Activated T-helper 17 cell treated with anti-CD3 and anti-CD28 coated beads, Interleukin-2, amount 50 U/mL, for 72 hours (primary cell): ENCODE data around the gene POM121L2. TPM values are rescaled to one million over a fixed set of nuclear protein-coding genes. Genes with fewer than 3 reads are reported as not detected.
"Not testable (repeated sequence)": the region's sequence is repeated elsewhere in the genome, so short reads cannot be mapped to it uniquely, and the experiment has no call there.

Experiments used
- ATAC-seq: fragments of 150-1000 bp; cut with Tn5 transposase; replicated peaks from 2 replicates; pipeline ENCODE4 v1.10.0; 2021; ENCODE audit warnings: mild to moderate bottlenecking, moderate library complexity
- H3K27ac Mint-ChIP-seq: one replicate; pipeline ENCODE4 v1.8.0; 2022; ENCODE audit warnings: mixed read lengths
- H3K27me3 Mint-ChIP-seq: one replicate; pipeline ENCODE4 v1.8.0; 2022; ENCODE audit warnings: mixed read lengths
- H3K36me3 Mint-ChIP-seq: one replicate; pipeline ENCODE4 v1.8.0; 2022; ENCODE audit warnings: low read depth, mild to moderate bottlenecking, mixed read lengths
- H3K4me1 Mint-ChIP-seq: one replicate; pipeline ENCODE4 v1.8.0; 2022; ENCODE audit warnings: mixed read lengths
- H3K4me3 Mint-ChIP-seq: one replicate; pipeline ENCODE4 v1.8.0; 2022; ENCODE audit warnings: mild to moderate bottlenecking, mixed read lengths
- H3K9me3 Mint-ChIP-seq: one replicate; pipeline ENCODE4 v1.8.0; 2022; ENCODE audit warnings: mixed read lengths
- total RNA-seq, 2 donors: library from RNA; stranded (reverse); gene quantifications; one replicate each; pipeline ENCODE4 v1.2.3, GENCODE V29; 2022

Gene POM121L2
- total RNA-seq, 2 donors from 2014 or later: not detected

- no peak overlapping the region for H3K4me3 Mint-ChIP-seq
- peaks cover 9% of the 10 kb centered on the region for H3K9me3 Mint-ChIP-seq
- ATAC-seq: no peak
- peaks cover 21% of the 10 kb centered on the region for H3K36me3 Mint-ChIP-seq
- no peak overlapping the region for H3K27ac Mint-ChIP-seq
- H3K4me1 Mint-ChIP-seq: no peaks in the 10 kb centered on the region
- H3K27me3 Mint-ChIP-seq: peaks cover 66% of the 10 kb centered on the region
These were observed 28.8 kb downstream of the POM121L2 start for GRCh38 chr6:27283279-27283678.

- no peaks in the 10 kb centered on the region for H3K4me1 Mint-ChIP-seq
- peaks cover 12% of the 10 kb centered on the region for H3K36me3 Mint-ChIP-seq
- H3K9me3 Mint-ChIP-seq: peaks cover 11% of the 10 kb centered on the region
- no peak overlapping the region for H3K4me3 Mint-ChIP-seq
- peaks cover 69% of the 10 kb centered on the region for H3K27me3 Mint-ChIP-seq
- no peak overlapping the region for H3K27ac Mint-ChIP-seq
- ATAC-seq: no peak
These were observed 30.5 kb downstream of the POM121L2 start for GRCh38 chr6:27281569-27281968.

- Mint-ChIP-seq H3K4me3 (no peak overlapping the region), H3K9me3 (peaks cover 11% of the 10 kb centered on the region), H3K27ac (no peak overlapping the region), H3K27me3 (peaks cover 69% of the 10 kb centered on the region), H3K4me1 (no peaks in the 10 kb centered on the region), H3K36me3 (peaks cover 12% of the 10 kb centered on the region)
- ATAC-seq: no peak
These were observed 31.0 kb downstream of the POM121L2 start for GRCh38 chr6:27281105-27281539.

GRCh38 chr6:27280540-27281000 is 31.5 kb downstream of the POM121L2 start:
- Mint-ChIP-seq H3K4me3 (no peak overlapping the region), H3K9me3 (peaks cover 11% of the 10 kb centered on the region), H3K27me3 (peaks cover 68% of the 10 kb centered on the region), H3K4me1 (no peaks in the 10 kb centered on the region), H3K27ac (no peak overlapping the region), H3K36me3 (peaks cover 12% of the 10 kb centered on the region)
- no peak for ATAC-seq

GRCh38 chr6:27280064-27280539 is 32.0 kb downstream of the POM121L2 start:
- H3K27ac Mint-ChIP-seq: no peak overlapping the region
- H3K4me3 Mint-ChIP-seq: peak overlapping the region; percentile 19
- no peaks in the 10 kb centered on the region for H3K4me1 Mint-ChIP-seq
- ATAC-seq: no peak
- peaks cover 64% of the 10 kb centered on the region for H3K27me3 Mint-ChIP-seq
- H3K36me3 Mint-ChIP-seq: peaks cover 12% of the 10 kb centered on the region
- peaks cover 11% of the 10 kb centered on the region for H3K9me3 Mint-ChIP-seq

GRCh38 chr6:27279513-27280063 is 32.5 kb downstream of the POM121L2 start:
- no peak overlapping the region for H3K27ac Mint-ChIP-seq
- H3K4me1 Mint-ChIP-seq: no peaks in the 10 kb centered on the region

GRCh38 chr6:27275025-27275956 is 36.8 kb downstream of the POM121L2 start:
- Mint-ChIP-seq H3K9me3 (peaks cover 4% of the 10 kb centered on the region), H3K4me3 (no peak overlapping the region), H3K27me3 (peaks cover 57% of the 10 kb centered on the region), H3K4me1 (no peaks in the 10 kb centered on the region), H3K27ac (no peak overlapping the region), H3K36me3 (no peaks in the 10 kb centered on the region)
- ATAC-seq: no peak

More at GRCh38 chr6:27279513-27280063, 32.5 kb downstream of the POM121L2 start:
- ATAC-seq: no peak
- Mint-ChIP-seq H3K36me3 (peaks cover 7% of the 10 kb centered on the region), H3K4me3 (peak overlapping the region; percentile 19), H3K27me3 (peaks cover 62% of the 10 kb centered on the region), H3K9me3 (peaks cover 11% of the 10 kb centered on the region)

- no peaks in the 10 kb centered on the region for H3K36me3 Mint-ChIP-seq
- no peak overlapping the region for H3K27ac Mint-ChIP-seq
- H3K4me1 Mint-ChIP-seq: no peaks in the 10 kb centered on the region
- H3K4me3 Mint-ChIP-seq: no peak overlapping the region
- peaks cover 53% of the 10 kb centered on the region for H3K27me3 Mint-ChIP-seq
- H3K9me3 Mint-ChIP-seq: peaks cover 4% of the 10 kb centered on the region
- ATAC-seq: no peak
These were observed 38.3 kb downstream of the POM121L2 start for GRCh38 chr6:27273783-27274182.

GRCh38 chr6:27268803-27269202 is 43.3 kb downstream of the POM121L2 start:
- Mint-ChIP-seq H3K36me3 (no peaks in the 10 kb centered on the region), H3K27me3 (peaks cover 39% of the 10 kb centered on the region), H3K9me3 (no peaks in the 10 kb centered on the region), H3K4me1 (no peaks in the 10 kb centered on the region), H3K4me3 (no peak overlapping the region), H3K27ac (no peak overlapping the region)
- no peak for ATAC-seq

- Mint-ChIP-seq H3K9me3 (no peaks in the 10 kb centered on the region), H3K4me1 (no peaks in the 10 kb centered on the region), H3K4me3 (no peak overlapping the region), H3K27ac (no peak overlapping the region), H3K36me3 (no peaks in the 10 kb centered on the region), H3K27me3 (peaks cover 36% of the 10 kb centered on the region)
- no peak for ATAC-seq
These were observed 44.1 kb downstream of the POM121L2 start for GRCh38 chr6:27267857-27268434.

- not testable (repeated sequence) for H3K4me3 Mint-ChIP-seq, H3K9me3 Mint-ChIP-seq, H3K36me3 Mint-ChIP-seq, H3K27ac Mint-ChIP-seq, H3K4me1 Mint-ChIP-seq, ATAC-seq
- peaks cover 34% of the 10 kb centered on the region for H3K27me3 Mint-ChIP-seq
These were observed 45.1 kb downstream of the POM121L2 start for GRCh38 chr6:27267003-27267402.

GRCh38 chr6:27263886-27264285 is 48.2 kb downstream of the POM121L2 start:
- Mint-ChIP-seq H3K27me3 (peaks cover 33% of the 10 kb centered on the region), H3K27ac (no peak overlapping the region), H3K36me3 (no peaks in the 10 kb centered on the region), H3K4me3 (no peak overlapping the region), H3K4me1 (no peaks in the 10 kb centered on the region), H3K9me3 (no peaks in the 10 kb centered on the region)
- no peak for ATAC-seq

- no peak overlapping the region for H3K4me3 Mint-ChIP-seq
These were observed 51.2 kb downstream of the POM121L2 start for GRCh38 chr6:27260836-27261375.

GRCh38 chr6:27260369-27260768 is 51.7 kb downstream of the POM121L2 start:
- no peak for ATAC-seq
- Mint-ChIP-seq H3K4me1 (no peaks in the 10 kb centered on the region), H3K27ac (no peak overlapping the region), H3K4me3 (no peak overlapping the region), H3K9me3 (no peaks in the 10 kb centered on the region), H3K27me3 (peaks cover 24% of the 10 kb centered on the region), H3K36me3 (no peaks in the 10 kb centered on the region)

More at GRCh38 chr6:27260836-27261375, 51.2 kb downstream of the POM121L2 start:
- Mint-ChIP-seq H3K27me3 (peaks cover 20% of the 10 kb centered on the region), H3K27ac (no peak overlapping the region), H3K36me3 (no peaks in the 10 kb centered on the region), H3K9me3 (no peaks in the 10 kb centered on the region), H3K4me1 (no peaks in the 10 kb centered on the region)
- ATAC-seq: no peak
